B cell (primary cell): ENCODE data around the gene MAD1L1. TPM values are rescaled to one million over a fixed set of nuclear protein-coding genes. Genes with fewer than 3 reads are reported as not detected.

ENCODE experiments used
- ATAC-seq: fragments of 200-7000 bp; cut with Tn5 transposase; one replicate; pipeline ENCODE4 v1.10.0; 2021; ENCODE audit warnings: low read depth, mild to moderate bottlenecking, moderate number of reproducible peaks, moderate library complexity
- CTCF ChIA-PET: fragments of 350-600 bp; sonication (Branson Sonifier 250); formaldehyde crosslinking; loops from one replicate; lab custom pipeline; 2021; ENCODE audit warnings: antibody characterized with exemption, inconsistent platforms; lab: Charles Lee
- POLR2A ChIA-PET: fragments of 350-600 bp; sonication (Branson Sonifier 250); formaldehyde crosslinking; loops from one replicate; lab custom pipeline; 2021; ENCODE audit warnings: antibody characterized with exemption; lab: Charles Lee
- DNase-seq: peaks from one replicate; pipeline ENCODE4 v3.0.0; 2013
- H2AFZ ChIP-seq: 2 replicates; pipeline ENCODE4 v1.6.1; 2012; ENCODE audit warnings: mild to moderate bottlenecking, low read depth, low read length; ENCODE audit not compliant: insufficient read depth, poor library complexity, severe bottlenecking
- H3K27ac ChIP-seq, 2 donors: 1 replicate in 1 of 2; 2 replicates in 1 of 2; pipeline ENCODE4 v1.5.1; 2012 to 2013; ENCODE audit warnings: low read length in 2 of 2, mild to moderate bottlenecking in 2 of 2, moderate library complexity in 1 of 2
- H3K27me3 ChIP-seq, 4 experiments: fragments of 200-600 bp in 1 of 4; sonication (generic) in 1 of 4; replicated peaks in 1 of 4; 1 replicate in 2 of 4; 2 replicates in 2 of 4; pipeline versions ENCODE4 v1.6.1 to v1.7.0; 2013 to 2016; ENCODE audit warnings: low read length in 3 of 4, mild to moderate bottlenecking in 2 of 4, mixed read lengths in 1 of 4, moderate library complexity in 1 of 4; ENCODE audit not compliant: insufficient read depth in 4 of 4, control insufficient read depth in 3 of 4; ENCODE audit errors: control extremely low read depth in 1 of 4
- H3K36me3 ChIP-seq, 2 experiments: replicated peaks in 1 of 2; 1 replicate in 1 of 2; 2 replicates in 1 of 2; pipeline versions ENCODE4 v1.6.1 to v1.7.1; 2013; ENCODE audit warnings: low read length in 1 of 2; ENCODE audit not compliant: insufficient read depth in 2 of 2, control insufficient read depth in 1 of 2; ENCODE audit errors: control extremely low read depth in 1 of 2, extremely low read depth in 1 of 2
- H3K4me1 ChIP-seq, 2 donors: fragments of 200-600 bp in 1 of 2; sonication (generic) in 1 of 2; 1 replicate in 1 of 2; 2 replicates in 1 of 2; pipeline versions ENCODE4 v1.5.1 to v1.6.1; 2013 to 2017; ENCODE audit warnings: low read length in 2 of 2; ENCODE audit not compliant: control insufficient read depth in 2 of 2, insufficient read depth in 2 of 2
- H3K4me2 ChIP-seq: replicated peaks from 2 replicates; pipeline ENCODE3; 2012; ENCODE audit warnings: mild to moderate bottlenecking, low read depth, low read length; ENCODE audit not compliant: poor library complexity, severe bottlenecking
- H3K4me3 ChIP-seq, 5 experiments: fragments of 200-600 bp in 1 of 5; sonication (generic) in 1 of 5; 1 replicate in 3 of 5; 2 replicates in 2 of 5; pipeline versions ENCODE4 v1.5.1 to v1.7.0; 2011 to 2016; ENCODE audit warnings: low read length in 4 of 5, mild to moderate bottlenecking in 4 of 5, low read depth in 2 of 5, control low read depth in 1 of 5, moderate library complexity in 1 of 5; ENCODE audit not compliant: insufficient read depth in 1 of 5; ENCODE audit errors: control extremely low read depth in 1 of 5, extremely low read depth in 1 of 5
- H3K79me2 ChIP-seq: fragments of 200-600 bp; sonication (generic); one replicate; pipeline ENCODE4 v1.6.0; 2016; ENCODE audit warnings: low read length; ENCODE audit not compliant: control insufficient read depth, insufficient read depth
- H3K9ac ChIP-seq: fragments of 200-600 bp; sonication (generic); 2 replicates; pipeline ENCODE4 v1.6.1; 2017; ENCODE audit warnings: mild to moderate bottlenecking, low read length, moderate library complexity
- H3K9me3 ChIP-seq, 3 donors: one replicate each; pipeline versions ENCODE4 v1.6.1 to v1.7.1; 2013; ENCODE audit warnings: low read length in 2 of 3; ENCODE audit not compliant: control insufficient read depth in 2 of 3, insufficient read depth in 1 of 3; ENCODE audit errors: control extremely low read depth in 1 of 3
- H4K20me1 ChIP-seq: 2 replicates; pipeline ENCODE4 v1.6.0; 2012; ENCODE audit warnings: mild to moderate bottlenecking, low read length; ENCODE audit not compliant: insufficient read depth, control insufficient read depth, poor library complexity, severe bottlenecking
- H3K27ac Mint-ChIP-seq: one replicate; pipeline ENCODE4 v1.8.0; 2021; ENCODE audit warnings: mixed read lengths
- H3K27me3 Mint-ChIP-seq: one replicate; pipeline ENCODE4 v1.8.0; 2021; ENCODE audit warnings: mixed read lengths
- H3K4me1 Mint-ChIP-seq: one replicate; pipeline ENCODE4 v1.8.0; 2021; ENCODE audit warnings: mixed read lengths
- H3K4me3 Mint-ChIP-seq: one replicate; pipeline ENCODE4 v1.8.0; 2021; ENCODE audit warnings: mixed read lengths
- H3K9me3 Mint-ChIP-seq: one replicate; pipeline ENCODE4 v1.8.0; 2022; ENCODE audit warnings: mixed read lengths; ENCODE audit not compliant: insufficient read depth
- EZH2 ChIP-seq: IDR thresholded peaks from 2 replicates; pipeline ENCODE4 v1.6.1; 2012; ENCODE audit warnings: borderline replicate concordance, low read depth, mild to moderate bottlenecking, moderate library complexity, low read length; ENCODE audit not compliant: insufficient read depth, poor library complexity, severe bottlenecking
- WGBS: methylation state at CpG from one replicate; pipeline ENCODE4 v1.1.5; 2013; ENCODE audit warnings: missing lambda C conversion rate; ENCODE audit not compliant: insufficient coverage; 5-methylcytosine and 5-hydroxymethylcytosine counted together
- intact Hi-C: fragments of 100-400 bp; cut with micrococcal nuclease; formaldehyde crosslinking; loops from one replicate; pipeline ENCODE4 v1.10.0; 2022
- polyA plus RNA-seq: library from polyadenylated mRNA; depleted of rRNA; stranded (reverse); fragments of >200 nt; gene quantifications from 2 replicates; pipeline ENCODE4 v1.2.3, GENCODE V29; 2012
- total RNA-seq, 2 donors: library from RNA; stranded (reverse); fragments of 120-200 nt in 1 of 2; gene quantifications; 1 replicate in 1 of 2; 2 replicates in 1 of 2; pipeline versions ENCODE4 v1.2.3 to v1.2.4, GENCODE V29; 2013 to 2022
- TF ChIP-seq, protein P1 (sequence below): fragments of 200-600 bp; IDR thresholded peaks from one replicate; pipeline ENCODE4 v1.8.0; 2022; ENCODE audit warnings: antibody characterized with exemption, mild to moderate bottlenecking

The MAD1L1 gene
- total and polyA plus RNA-seq, 2 donors (not counting 1 experiment from before 2014, with no cell fraction given), result 86.7 to 110 TPM

DNA sequence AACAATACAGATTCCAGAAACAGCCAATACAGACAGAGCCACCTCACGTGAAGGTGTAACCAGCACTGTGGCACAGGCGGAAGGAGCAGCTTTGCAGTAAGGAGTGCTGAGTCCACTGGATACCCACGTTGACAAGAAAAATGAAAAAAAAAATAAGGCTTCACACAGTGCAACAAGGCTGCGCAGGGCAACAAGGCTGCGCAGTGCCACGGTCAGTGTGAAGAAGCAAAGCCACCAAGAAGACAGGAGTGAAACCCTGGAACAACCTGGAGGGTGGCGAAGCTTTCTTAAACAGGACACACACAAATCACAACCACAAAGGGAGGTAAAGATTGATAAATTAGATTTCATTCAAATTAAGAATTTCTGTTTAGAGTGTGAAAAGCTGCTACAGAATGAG, 204.0 kb downstream of the MAD1L1 start:
- intact Hi-C loops, result no loop called here
- Mint-ChIP-seq H3K27ac (no peak overlapping the region), H3K4me3 (no peak overlapping the region), H3K4me1 (peaks cover 33% of the 10 kb centered on the region), H3K27me3 (no peaks in the 10 kb centered on the region), H3K9me3 (peaks cover 19% of the 10 kb centered on the region)
- Histone ChIP-seq H3K4me1 (peaks cover 18 to 19% of the 10 kb centered on the region in 2 donors), H3K4me2 (no peak overlapping the region), H3K9ac (no peak overlapping the region), H3K4me3 (no peak overlapping the region), H4K20me1 (no peaks in the 10 kb centered on the region), H3K27me3 (no peaks in the 10 kb centered on the region), H3K9me3 (peaks cover 1 to 27% (median 24%) of the 10 kb centered on the region in 3 donors), H3K36me3 (no peaks in the 10 kb centered on the region), H3K79me2 (peaks cover 65% of the 10 kb centered on the region), H2AFZ (no peak overlapping the region), H3K27ac (no peak overlapping the region)
- CTCF ChIA-PET, result interaction anchor here (0.7 kb wide), 1 partner anchor 73 kb away, joined by 6 read pairs; no protein-coding TSS in a partner anchor
- WGBS, result 98% methylated on average over 6 of the region's 7 CpGs
- DNase-seq (no peak), ATAC-seq (no peak)
- TF ChIP-seq, protein P1, sequence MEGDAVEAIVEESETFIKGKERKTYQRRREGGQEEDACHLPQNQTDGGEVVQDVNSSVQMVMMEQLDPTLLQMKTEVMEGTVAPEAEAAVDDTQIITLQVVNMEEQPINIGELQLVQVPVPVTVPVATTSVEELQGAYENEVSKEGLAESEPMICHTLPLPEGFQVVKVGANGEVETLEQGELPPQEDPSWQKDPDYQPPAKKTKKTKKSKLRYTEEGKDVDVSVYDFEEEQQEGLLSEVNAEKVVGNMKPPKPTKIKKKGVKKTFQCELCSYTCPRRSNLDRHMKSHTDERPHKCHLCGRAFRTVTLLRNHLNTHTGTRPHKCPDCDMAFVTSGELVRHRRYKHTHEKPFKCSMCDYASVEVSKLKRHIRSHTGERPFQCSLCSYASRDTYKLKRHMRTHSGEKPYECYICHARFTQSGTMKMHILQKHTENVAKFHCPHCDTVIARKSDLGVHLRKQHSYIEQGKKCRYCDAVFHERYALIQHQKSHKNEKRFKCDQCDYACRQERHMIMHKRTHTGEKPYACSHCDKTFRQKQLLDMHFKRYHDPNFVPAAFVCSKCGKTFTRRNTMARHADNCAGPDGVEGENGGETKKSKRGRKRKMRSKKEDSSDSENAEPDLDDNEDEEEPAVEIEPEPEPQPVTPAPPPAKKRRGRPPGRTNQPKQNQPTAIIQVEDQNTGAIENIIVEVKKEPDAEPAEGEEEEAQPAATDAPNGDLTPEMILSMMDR, result no peak
- TF ChIP-seq EZH2, result no peak
- POLR2A ChIA-PET, result no interaction called here

DNA sequence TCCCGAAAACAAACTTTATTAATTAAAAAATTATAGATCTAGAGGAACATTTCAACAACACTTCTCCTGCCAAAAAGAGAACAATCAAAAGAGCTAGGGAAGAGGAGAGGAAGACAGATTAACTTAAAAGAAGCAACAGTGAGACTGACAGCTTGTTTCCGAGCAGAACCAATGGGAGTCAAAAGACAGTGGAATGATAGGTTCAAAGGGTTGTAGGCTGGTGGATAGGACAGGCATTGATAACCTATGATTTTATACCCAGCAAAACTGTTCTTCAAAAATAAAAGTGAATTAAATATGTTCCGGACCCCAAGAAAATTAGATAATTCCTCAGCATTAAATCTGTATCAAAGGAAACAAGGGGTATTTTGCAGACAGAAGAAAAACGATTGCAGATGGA, 207.6 kb downstream of the MAD1L1 start:
- no peaks in the 10 kb centered on the region for H3K27me3 ChIP-seq
- H3K4me2 ChIP-seq, result no peak overlapping the region
- no peaks in the 10 kb centered on the region for H4K20me1 ChIP-seq
- no peak for ATAC-seq
- H3K4me3 ChIP-seq, result no peak overlapping the region
- Mint-ChIP-seq H3K9me3 (peaks cover 19% of the 10 kb centered on the region), H3K4me1 (peaks cover 33% of the 10 kb centered on the region), H3K4me3 (no peak overlapping the region), H3K27me3 (no peaks in the 10 kb centered on the region), H3K27ac (no peak overlapping the region)
- H3K9ac ChIP-seq, result no peak overlapping the region
- POLR2A ChIA-PET, result no interaction called here
- intact Hi-C loops, result no loop called here
- no peak overlapping the region for H3K27ac ChIP-seq
- CTCF ChIA-PET, result no interaction called here
- no peak for DNase-seq
- H3K4me1 ChIP-seq, result peaks cover 14 to 16% of the 10 kb centered on the region in 2 donors
- no peak overlapping the region for H2AFZ ChIP-seq
- peaks cover 60% of the 10 kb centered on the region for H3K79me2 ChIP-seq
- TF ChIP-seq EZH2, result no peak
- TF ChIP-seq, protein P1, result no peak
- H3K9me3 ChIP-seq, result peaks cover 1 to 27% (median 24%) of the 10 kb centered on the region in 3 donors
- 100% methylated on average over 1 of the region's 4 CpGs for WGBS
- no peaks in the 10 kb centered on the region for H3K36me3 ChIP-seq
